Loucy (cell line): Measurements from ENCODE around the gene IRF2BP2.

ENCODE experiments used
- H2AFZ ChIP-seq: fragments of 200-600 bp; sonication (generic); 2 replicates; pipeline ENCODE4 v1.6.0; 2016; ENCODE audit warnings: antibody characterized with exemption, mild to moderate bottlenecking, low read length, moderate library complexity
- H3F3A ChIP-seq: fragments of 200-600 bp; 2 replicates; pipeline ENCODE4 v1.6.0; 2016; ENCODE audit warnings: antibody characterized with exemption, low read depth, mild to moderate bottlenecking
- H3K27me3 ChIP-seq: fragments of 200-600 bp; sonication (generic); 2 replicates; pipeline ENCODE4 v1.6.1; 2014; ENCODE audit warnings: low read length, mild to moderate bottlenecking; ENCODE audit not compliant: insufficient read depth, poor library complexity, severe bottlenecking
- H3K36me3 ChIP-seq: fragments of 200-600 bp; sonication (generic); 2 replicates; pipeline ENCODE4 v1.6.1; 2016; ENCODE audit warnings: low read length; ENCODE audit not compliant: insufficient read depth
- H3K4me1 ChIP-seq: fragments of 200-600 bp; sonication (generic); 2 replicates; pipeline ENCODE4 v1.5.1; 2014; ENCODE audit warnings: low read length, mild to moderate bottlenecking; ENCODE audit not compliant: insufficient read depth, poor library complexity, severe bottlenecking
- H3K4me2 ChIP-seq: fragments of 200-600 bp; sonication (generic); 2 replicates; pipeline ENCODE4 v1.6.0; 2014; ENCODE audit warnings: antibody characterized with exemption, low read length, low read depth, mild to moderate bottlenecking; ENCODE audit not compliant: poor library complexity, severe bottlenecking
- H3K4me3 ChIP-seq: fragments of 200-600 bp; sonication (generic); 2 replicates; pipeline ENCODE4 v1.5.1; 2014; ENCODE audit warnings: low read length, mild to moderate bottlenecking, mixed read lengths; ENCODE audit not compliant: poor library complexity, severe bottlenecking
- H3K79me2 ChIP-seq: fragments of 200-600 bp; sonication (generic); 2 replicates; pipeline ENCODE4 v1.6.1; 2014; ENCODE audit warnings: low read length; ENCODE audit not compliant: insufficient read depth
- H3K9ac ChIP-seq: fragments of 200-600 bp; sonication (generic); 2 replicates; pipeline ENCODE4 v1.6.0; 2014; ENCODE audit warnings: mild to moderate bottlenecking, low read depth, low read length, moderate library complexity; ENCODE audit not compliant: poor library complexity, severe bottlenecking
- H3K9me2 ChIP-seq: fragments of 200-600 bp; sonication (generic); replicated peaks from 2 replicates; pipeline ENCODE4 v1.6.1; 2016; ENCODE audit warnings: low read depth, low read length, mixed read lengths
- H3K9me3 ChIP-seq: fragments of 200-600 bp; sonication (generic); 2 replicates; pipeline ENCODE4 v1.6.1; 2014; ENCODE audit warnings: mild to moderate bottlenecking, antibody characterized with exemption, low read length, low read depth; ENCODE audit not compliant: insufficient read depth
- H4K20me1 ChIP-seq: fragments of 200-600 bp; sonication (generic); 2 replicates; pipeline ENCODE4 v1.6.0; 2014; ENCODE audit warnings: antibody characterized with exemption, low read length, mild to moderate bottlenecking; ENCODE audit not compliant: insufficient read depth, poor library complexity, severe bottlenecking
- CTCF ChIP-seq: fragments of 200-600 bp; sonication (generic); conservative IDR thresholded peaks from 2 replicates; pipeline ENCODE4 v1.5.1; 2014; ENCODE audit warnings: mild to moderate bottlenecking, antibody characterized with exemption, low read length
- EZH2phosphoT487 ChIP-seq: fragments of 200-600 bp; IDR thresholded peaks from 2 replicates; pipeline ENCODE4 v1.6.1; 2018; ENCODE audit warnings: antibody characterized with exemption, mild to moderate bottlenecking, moderate library complexity, borderline replicate concordance

Gene IRF2BP2

DNA sequence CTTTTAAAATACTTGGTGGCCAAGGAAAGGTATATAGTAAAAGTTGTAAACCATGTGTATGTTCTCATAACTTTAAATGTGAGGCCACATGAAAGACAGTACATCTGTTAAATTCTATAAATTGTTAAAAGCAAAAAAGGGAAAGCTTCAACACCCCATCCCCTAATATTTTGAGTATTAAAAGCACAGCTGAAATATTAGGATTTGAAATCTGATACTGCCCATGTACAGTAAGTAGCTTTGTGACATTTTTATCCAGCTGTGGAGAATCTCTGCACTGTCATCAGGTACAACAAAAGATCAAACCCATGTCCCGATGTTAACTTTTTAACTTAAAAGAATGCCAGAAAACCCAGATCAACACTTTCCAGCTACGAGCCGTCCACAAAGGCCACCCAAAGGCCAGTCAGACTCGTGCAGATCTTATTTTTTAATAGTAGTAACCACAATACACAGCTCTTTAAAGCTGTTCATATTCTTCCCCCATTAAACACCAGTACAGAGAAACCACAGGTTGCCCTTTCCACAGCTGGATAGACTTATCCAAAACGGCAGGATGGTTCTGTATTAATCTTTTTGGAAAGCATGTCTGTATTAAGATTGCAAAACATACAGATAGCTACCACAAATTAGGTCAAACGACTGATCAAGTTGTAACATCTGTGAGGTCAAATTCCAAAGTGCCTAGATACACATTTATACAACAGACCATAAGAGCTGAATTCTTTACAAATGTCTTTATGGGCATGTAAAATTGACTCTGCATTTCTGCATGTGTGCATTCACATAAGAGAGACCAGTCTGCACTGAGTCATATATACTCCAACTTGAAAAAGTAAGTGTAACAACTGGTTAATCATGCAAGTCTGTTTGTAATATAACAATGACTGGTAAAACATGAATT lies 5.2 kb downstream of the IRF2BP2 start:
- peaks cover 14% of the 10 kb centered on the region for H3K27me3 ChIP-seq
- H3K4me1 ChIP-seq: peaks cover 59% of the 10 kb centered on the region
- H3K9ac ChIP-seq: peak overlapping the region; percentile 92
- peaks cover 75% of the 10 kb centered on the region for H4K20me1 ChIP-seq
- no peak overlapping the region for H2AFZ ChIP-seq
- H3K36me3 ChIP-seq: peaks cover 31% of the 10 kb centered on the region
- no peaks in the 10 kb centered on the region for H3K9me3 ChIP-seq
- H3K4me3 ChIP-seq: peak overlapping the region; percentile 88
- peaks cover 39% of the 10 kb centered on the region for H3F3A ChIP-seq
- no peak for TF ChIP-seq EZH2phosphoT487
- TF ChIP-seq CTCF: no peak
- H3K79me2 ChIP-seq: peaks cover 85% of the 10 kb centered on the region
- no peaks in the 10 kb centered on the region for H3K9me2 ChIP-seq
- peak overlapping the region; percentile 95 for H3K4me2 ChIP-seq

DNA sequence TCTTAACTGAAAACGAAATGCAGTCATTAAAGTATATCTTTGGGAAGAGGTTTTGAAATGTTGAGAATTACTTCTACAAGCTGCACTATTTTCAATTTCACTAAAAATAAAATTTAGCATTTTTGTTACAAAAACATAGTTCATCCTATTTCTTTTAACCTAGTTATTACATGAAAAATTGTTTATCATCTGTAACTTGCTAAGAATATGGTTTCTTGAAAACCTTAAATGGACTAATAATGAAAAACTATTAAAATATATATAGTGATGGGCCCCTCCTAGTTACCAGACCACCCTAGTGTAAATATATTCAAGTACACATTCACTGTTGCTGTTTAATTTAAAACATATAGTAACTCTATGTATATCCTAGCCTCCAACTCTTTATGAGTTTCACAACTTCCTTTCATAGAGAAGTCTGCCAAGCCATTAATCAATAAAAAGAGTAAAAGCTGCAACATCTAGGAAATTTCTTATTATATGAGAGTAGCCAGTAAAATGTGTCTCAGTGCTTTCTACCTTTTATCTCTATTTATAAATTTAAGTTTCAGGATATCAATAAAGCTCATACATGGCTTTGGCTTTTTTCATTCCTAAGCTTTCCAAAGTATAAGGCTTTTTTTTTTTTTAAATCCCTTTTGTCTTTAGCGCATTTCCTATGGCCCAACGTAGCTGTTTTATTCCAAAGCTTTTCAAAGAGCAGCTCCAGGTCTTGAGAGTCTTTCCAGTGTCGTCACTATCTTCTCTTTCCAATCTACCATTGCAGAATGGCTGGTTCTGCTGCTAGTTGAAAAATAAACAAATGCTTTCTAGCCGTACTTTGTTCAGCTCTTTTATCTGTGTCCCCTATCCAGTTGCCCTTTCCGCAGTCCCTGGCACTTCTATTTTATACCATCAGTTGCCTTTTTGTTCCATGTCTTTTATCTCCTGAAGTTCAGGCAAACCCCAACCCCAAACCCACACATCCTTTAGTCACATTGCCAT lies 6.5 kb downstream of the IRF2BP2 start:
- Histone ChIP-seq H3F3A (peaks cover 49% of the 10 kb centered on the region), H3K9me2 (no peaks in the 10 kb centered on the region), H3K27me3 (peaks cover 14% of the 10 kb centered on the region), H3K9ac (peak overlapping the region; percentile 92), H3K36me3 (peaks cover 31% of the 10 kb centered on the region), H2AFZ (no peak overlapping the region), H3K4me2 (peak overlapping the region; percentile 95), H3K4me3 (peak overlapping the region; percentile 88), H3K79me2 (peaks cover 82% of the 10 kb centered on the region), H3K4me1 (peaks cover 70% of the 10 kb centered on the region), H3K9me3 (no peaks in the 10 kb centered on the region), H4K20me1 (peaks cover 74% of the 10 kb centered on the region)
- TF ChIP-seq EZH2phosphoT487: no peak

GRCh38 chr1:234602334-234603220 lies 7.4 kb downstream of the IRF2BP2 start:
- Histone ChIP-seq H4K20me1 (peaks cover 65% of the 10 kb centered on the region), H3K36me3 (peaks cover 28% of the 10 kb centered on the region), H3K27me3 (peaks cover 14% of the 10 kb centered on the region), H3K4me2 (peak overlapping the region; percentile 95), H3K9me2 (no peaks in the 10 kb centered on the region), H3K9me3 (no peaks in the 10 kb centered on the region), H3K79me2 (peaks cover 74% of the 10 kb centered on the region), H3F3A (peaks cover 49% of the 10 kb centered on the region), H3K4me3 (peak overlapping the region; percentile 88), H2AFZ (no peak overlapping the region), H3K4me1 (peaks cover 71% of the 10 kb centered on the region), H3K9ac (peak overlapping the region; percentile 92)
- TF ChIP-seq CTCF (no peak), EZH2phosphoT487 (no peak)
